Choroid plexus epithelial cell (primary cell): ENCODE data around the gene PPIA.

ENCODE experiments used
- DNase-seq: peaks from one replicate; pipeline ENCODE4 v3.0.0-alpha.2; 2010; ENCODE audit warnings: low read depth
- H3K4me3 ChIP-seq: 2 replicates; pipeline ENCODE4 v1.5.1; 2011; ENCODE audit warnings: low read depth, mild to moderate bottlenecking, control low read depth, low read length, moderate library complexity
- CTCF ChIP-seq: conservative IDR thresholded peaks from 2 replicates; pipeline ENCODE4 v1.5.1; 2011; ENCODE audit warnings: low read depth, mild to moderate bottlenecking, control low read depth, inconsistent platforms, low read length, moderate library complexity

PPIA gene

GRCh38 chr7:44808914-44809393 is 12.5 kb downstream of the PPIA start:
- no peak for DNase-seq
- no peak overlapping the region for H3K4me3 ChIP-seq
- TF ChIP-seq CTCF = no peak

- DNase-seq = peak; percentile 55
- no peak for TF ChIP-seq CTCF
- no peak overlapping the region for H3K4me3 ChIP-seq
These were observed 14.6 kb downstream of the PPIA start for GRCh38 chr7:44811093-44811492.

- H3K4me3 ChIP-seq = no peak overlapping the region
- TF ChIP-seq CTCF = no peak
- DNase-seq = no peak
These were observed 15.1 kb downstream of the PPIA start for GRCh38 chr7:44811571-44811970.

- H3K4me3 ChIP-seq = no peak overlapping the region
- no peak for DNase-seq
- TF ChIP-seq CTCF = peak; percentile 10
These were observed 18.4 kb downstream of the PPIA start for GRCh38 chr7:44814919-44815318.

- no peak for TF ChIP-seq CTCF
- H3K4me3 ChIP-seq = no peak overlapping the region
- no peak for DNase-seq
These were observed 22.8 kb downstream of the PPIA start for GRCh38 chr7:44819292-44819691.

- DNase-seq = no peak
- no peak overlapping the region for H3K4me3 ChIP-seq
- TF ChIP-seq CTCF = no peak
These were observed 26.8 kb downstream of the PPIA start for GRCh38 chr7:44823255-44823781.

- peak; percentile 66 for DNase-seq
- no peak overlapping the region for H3K4me3 ChIP-seq
- no peak for TF ChIP-seq CTCF
These were observed 28.5 kb downstream of the PPIA start for GRCh38 chr7:44824894-44825526.
